ENCODE data around the gene SUMO3.

The SUMO3 gene

DNA sequence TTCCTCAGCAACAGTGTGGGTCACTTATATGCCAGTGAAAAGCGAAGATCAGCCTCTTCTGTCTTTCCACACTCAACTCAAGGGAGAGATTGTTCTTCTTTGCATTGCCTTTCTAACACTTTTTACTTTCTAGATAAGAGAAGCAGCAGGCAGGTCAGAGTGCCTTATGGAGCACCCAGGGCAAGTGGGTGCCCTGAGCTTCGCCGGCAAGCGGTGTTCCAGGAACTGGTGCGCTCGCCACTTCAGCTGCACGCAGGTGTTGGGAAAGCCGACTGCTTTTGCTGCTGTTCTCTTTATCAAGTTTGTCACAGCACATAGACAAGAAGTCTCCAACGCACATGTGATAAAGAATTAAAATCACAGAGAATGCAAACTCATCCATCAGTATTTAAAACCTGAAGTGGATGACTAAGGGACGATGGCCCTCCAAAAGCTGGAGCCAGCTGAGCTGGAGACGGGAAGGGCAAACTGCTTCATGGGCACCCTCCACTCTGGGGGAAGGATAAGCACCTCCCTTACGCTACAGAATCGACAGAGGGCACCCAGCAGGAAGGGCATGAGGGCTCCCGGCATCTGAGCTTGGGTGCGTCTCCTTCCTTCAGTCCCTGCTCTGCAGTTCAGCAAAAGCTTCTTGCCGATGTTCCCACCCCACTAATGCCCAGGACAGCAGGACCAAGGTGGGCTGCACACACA is 36.9 kb downstream of the SUMO3 start:
- in situ Hi-C loops (cut with MboI; ENCODE audit: low sequenced_read_pairs, unreplicated experiment): no loop called here

GRCh38 chr21:44780137-44780502 is 37.7 kb downstream of the SUMO3 start:
- DNase-seq (ENCODE audit: low spot score): no peak
- no peak for TF ChIP-seq CTCF (IDR thresholded peaks at IDR 0.05; ENCODE audit: borderline replicate concordance, control extremely low read depth, extremely low read depth, insufficient read depth, missing control alignments)
- in situ Hi-C loops (cut with MboI; ENCODE audit: low sequenced_read_pairs, unreplicated experiment): no loop called here

More for the DNA sequence above, 36.9 kb downstream of the SUMO3 start:
- DNase-seq (ENCODE audit: low spot score): no peak
- TF ChIP-seq CTCF (IDR thresholded peaks at IDR 0.05; ENCODE audit: borderline replicate concordance, control extremely low read depth, extremely low read depth, insufficient read depth, missing control alignments): no peak

- DNase-seq (ENCODE audit: low spot score): no peak
- TF ChIP-seq CTCF (IDR thresholded peaks at IDR 0.05; ENCODE audit: borderline replicate concordance, control extremely low read depth, extremely low read depth, insufficient read depth, missing control alignments): no peak
- in situ Hi-C loops (cut with MboI; ENCODE audit: low sequenced_read_pairs, unreplicated experiment): no loop called here
Observed at GRCh38 chr21:44779417-44780136, 38.3 kb downstream of the SUMO3 start.

- no peak for TF ChIP-seq CTCF (IDR thresholded peaks at IDR 0.05; ENCODE audit: borderline replicate concordance, control extremely low read depth, extremely low read depth, insufficient read depth, missing control alignments)
- in situ Hi-C loops (cut with MboI; ENCODE audit: low sequenced_read_pairs, unreplicated experiment): no loop called here
- no peak for DNase-seq (ENCODE audit: low spot score)
Observed at GRCh38 chr21:44778983-44779382, 38.9 kb downstream of the SUMO3 start.

DNA sequence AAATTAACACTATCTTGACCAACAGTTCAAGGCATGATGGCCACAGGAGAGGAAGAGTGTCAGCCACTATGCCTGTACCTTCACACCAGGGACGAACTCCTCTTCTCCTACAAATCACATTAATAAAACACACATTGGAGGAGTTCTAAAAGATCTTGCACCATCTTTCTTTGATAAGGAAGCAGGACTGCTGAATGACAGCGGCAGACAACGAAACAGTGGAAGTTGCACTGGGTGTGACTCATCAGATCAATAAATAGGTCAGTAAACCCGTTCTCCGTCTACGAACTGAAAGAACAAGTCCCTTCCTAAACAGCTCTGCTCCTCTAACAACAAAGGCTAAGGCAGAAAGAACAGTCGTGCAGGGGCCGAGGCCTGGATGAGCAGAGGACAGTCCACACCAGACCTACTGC is 39.4 kb downstream of the SUMO3 start:
- DNase-seq (ENCODE audit: low spot score): no peak
- in situ Hi-C loops (cut with MboI; ENCODE audit: low sequenced_read_pairs, unreplicated experiment): no loop called here
- no peak for TF ChIP-seq CTCF (IDR thresholded peaks at IDR 0.05; ENCODE audit: borderline replicate concordance, control extremely low read depth, extremely low read depth, insufficient read depth, missing control alignments)

DNA sequence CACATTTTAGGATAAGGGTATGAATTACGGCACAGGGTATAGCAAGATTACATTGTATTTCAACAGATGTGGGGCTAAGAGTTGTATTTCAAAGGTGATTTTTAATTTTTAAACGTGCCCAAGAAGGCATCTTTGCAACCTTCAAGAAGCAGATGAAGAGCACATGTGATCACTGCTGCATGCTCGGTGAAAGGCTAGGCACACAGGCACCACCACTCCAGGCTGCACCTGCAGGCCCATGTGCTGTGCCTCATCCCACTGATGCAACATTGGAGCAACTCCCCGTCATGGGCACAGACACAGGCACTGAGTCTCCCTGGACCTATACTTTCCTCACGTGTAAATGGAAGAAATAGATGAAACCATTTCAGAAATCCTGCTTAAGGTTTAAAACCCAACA is 39.8 kb downstream of the SUMO3 start:
- in situ Hi-C loops (cut with MboI; ENCODE audit: low sequenced_read_pairs, unreplicated experiment): no loop called here
- TF ChIP-seq CTCF (IDR thresholded peaks at IDR 0.05; ENCODE audit: borderline replicate concordance, control extremely low read depth, extremely low read depth, insufficient read depth, missing control alignments): no peak
- DNase-seq (ENCODE audit: low spot score): no peak
